Astrocyte of the spinal cord (primary cell): Measurements from ENCODE around the gene IVL.

Experiments
- DNase-seq: peaks from one replicate; pipeline ENCODE4 v3.0.0; 2011; ENCODE audit warnings: low read depth, low spot score
- H3K4me3 ChIP-seq: 2 replicates; pipeline ENCODE4 v1.5.1; 2011; ENCODE audit warnings: low read depth, mild to moderate bottlenecking, low read length, moderate library complexity
- in situ Hi-C: cut with HindIII; loops from 2 replicates; pipeline ENCODE4 v1.10.0; 2017; ENCODE audit warnings: low sequenced_read_pairs
- TF ChIP-seq, protein P1 (sequence below): IDR thresholded peaks from 2 replicates; pipeline ENCODE4 v1.5.1; 2012; ENCODE audit warnings: low read depth, mild to moderate bottlenecking, low read length, inconsistent platforms

Gene IVL

DNA sequence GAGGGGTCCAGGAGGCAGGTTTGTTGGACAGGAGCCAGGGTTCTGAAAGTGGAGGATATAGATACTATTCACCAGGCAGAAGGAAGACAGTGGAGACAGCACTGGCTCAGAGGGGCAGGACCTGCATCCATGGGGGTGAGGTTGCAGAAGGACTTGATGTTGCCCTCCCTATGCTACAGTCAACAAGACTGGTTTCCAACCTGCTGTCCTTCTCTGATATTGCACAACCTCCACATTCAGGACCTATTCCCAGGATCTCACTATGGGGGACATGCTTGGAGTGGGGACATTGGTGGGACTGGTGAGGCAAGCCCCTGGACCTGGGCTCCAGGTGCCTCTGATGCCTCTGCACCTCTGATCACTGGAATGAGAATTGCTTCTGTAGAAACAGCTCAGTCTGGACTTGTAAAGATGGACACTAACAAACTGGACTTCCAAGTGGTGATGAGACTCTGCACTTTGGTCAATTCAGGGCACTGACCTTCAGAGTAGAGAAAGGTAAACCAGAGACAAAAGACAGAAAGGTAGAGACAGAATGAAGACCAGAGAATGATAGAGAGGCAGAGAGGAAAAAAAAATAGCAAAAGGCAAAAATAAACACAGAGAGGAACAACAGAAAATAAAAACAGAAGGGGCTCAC is 28.7 kb upstream of the IVL start:
- TF ChIP-seq, protein P1, sequence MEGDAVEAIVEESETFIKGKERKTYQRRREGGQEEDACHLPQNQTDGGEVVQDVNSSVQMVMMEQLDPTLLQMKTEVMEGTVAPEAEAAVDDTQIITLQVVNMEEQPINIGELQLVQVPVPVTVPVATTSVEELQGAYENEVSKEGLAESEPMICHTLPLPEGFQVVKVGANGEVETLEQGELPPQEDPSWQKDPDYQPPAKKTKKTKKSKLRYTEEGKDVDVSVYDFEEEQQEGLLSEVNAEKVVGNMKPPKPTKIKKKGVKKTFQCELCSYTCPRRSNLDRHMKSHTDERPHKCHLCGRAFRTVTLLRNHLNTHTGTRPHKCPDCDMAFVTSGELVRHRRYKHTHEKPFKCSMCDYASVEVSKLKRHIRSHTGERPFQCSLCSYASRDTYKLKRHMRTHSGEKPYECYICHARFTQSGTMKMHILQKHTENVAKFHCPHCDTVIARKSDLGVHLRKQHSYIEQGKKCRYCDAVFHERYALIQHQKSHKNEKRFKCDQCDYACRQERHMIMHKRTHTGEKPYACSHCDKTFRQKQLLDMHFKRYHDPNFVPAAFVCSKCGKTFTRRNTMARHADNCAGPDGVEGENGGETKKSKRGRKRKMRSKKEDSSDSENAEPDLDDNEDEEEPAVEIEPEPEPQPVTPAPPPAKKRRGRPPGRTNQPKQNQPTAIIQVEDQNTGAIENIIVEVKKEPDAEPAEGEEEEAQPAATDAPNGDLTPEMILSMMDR: no peak
- DNase-seq: no peak
- in situ Hi-C loops: no loop called here
- H3K4me3 ChIP-seq: no peak overlapping the region

DNA sequence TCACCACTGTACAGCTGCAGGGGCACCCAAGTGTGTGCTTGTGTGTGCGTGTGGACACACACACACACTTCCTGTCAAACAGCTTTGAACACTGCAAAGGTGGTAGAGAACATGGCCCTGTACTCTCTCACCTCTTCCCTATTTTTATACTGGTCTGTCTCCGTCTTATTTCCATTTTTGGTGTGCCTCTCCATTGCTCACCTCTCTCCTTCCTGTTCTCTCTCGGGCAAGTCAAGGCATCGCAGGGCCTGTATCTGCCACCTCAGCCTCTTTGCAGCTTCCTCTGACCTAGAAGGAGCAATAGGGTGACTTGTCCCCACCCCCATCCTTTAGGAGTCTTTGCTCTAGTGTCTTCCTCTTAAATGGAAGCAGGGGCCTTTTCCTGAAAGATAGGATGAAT is 28.0 kb upstream of the IVL start:
- no peak for DNase-seq
- no peak overlapping the region for H3K4me3 ChIP-seq
- TF ChIP-seq, protein P1: no peak
- in situ Hi-C loops: no loop called here

DNA sequence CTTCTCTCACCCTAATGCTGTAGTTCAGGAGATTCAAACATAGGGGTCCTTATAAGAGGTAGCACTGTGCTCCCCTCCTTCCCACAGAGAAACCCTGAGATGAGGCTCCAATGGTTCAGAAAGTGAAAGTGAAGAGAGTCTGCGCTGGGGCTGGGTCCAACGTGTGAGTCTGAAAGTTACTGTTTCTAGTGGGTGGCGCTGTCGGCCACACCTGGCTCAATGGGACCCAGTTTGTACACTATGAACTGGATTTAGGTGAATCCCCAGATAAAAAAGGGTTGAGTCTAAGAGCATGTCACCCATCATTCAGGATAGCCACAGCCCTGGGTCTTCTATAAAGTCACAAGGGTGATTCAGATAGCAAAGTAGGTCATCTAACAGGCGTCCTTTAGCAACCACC is 27.4 kb upstream of the IVL start:
- in situ Hi-C loops: no loop called here
- no peak for DNase-seq
- no peak overlapping the region for H3K4me3 ChIP-seq
- TF ChIP-seq, protein P1: no peak

DNA sequence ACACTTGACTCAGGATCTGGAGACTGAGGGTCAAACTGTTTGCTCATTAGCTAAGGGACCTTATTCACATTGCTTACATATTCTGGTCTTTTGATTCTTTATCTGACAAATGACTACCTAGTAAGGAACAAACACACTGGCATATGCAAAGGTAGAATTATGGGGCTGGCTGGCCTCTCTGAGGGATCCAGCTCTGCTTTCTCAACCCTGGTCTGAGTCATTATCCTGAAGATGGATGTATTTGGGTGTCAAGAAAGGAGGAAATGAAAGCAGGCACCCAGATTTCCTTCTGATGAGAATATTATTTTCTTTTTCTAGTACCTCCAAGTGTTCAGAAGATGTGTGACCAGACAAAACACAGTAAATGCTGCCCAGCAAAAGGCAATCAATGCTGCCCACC is 24.3 kb upstream of the IVL start:
- in situ Hi-C loops: no loop called here
- H3K4me3 ChIP-seq: no peak overlapping the region
- DNase-seq: no peak
- TF ChIP-seq, protein P1: no peak

DNA sequence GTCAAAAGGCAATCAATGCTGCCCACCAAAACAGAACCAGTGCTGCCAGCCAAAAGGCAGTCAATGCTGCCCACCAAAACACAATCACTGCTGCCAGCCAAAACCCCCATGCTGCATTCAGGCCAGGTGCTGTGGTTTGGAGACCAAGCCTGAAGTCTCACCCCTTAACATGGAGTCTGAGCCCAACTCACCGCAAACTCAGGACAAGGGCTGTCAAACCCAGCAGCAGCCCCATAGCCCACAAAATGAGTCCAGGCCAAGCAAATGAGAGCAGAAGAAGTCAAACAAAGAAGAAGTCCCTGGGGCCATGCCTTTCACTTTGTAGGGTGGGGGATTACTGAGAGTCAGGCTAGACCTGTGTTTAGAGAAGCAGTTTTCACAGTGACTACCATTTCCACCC is 23.8 kb upstream of the IVL start:
- no peak for DNase-seq
- in situ Hi-C loops: no loop called here
- TF ChIP-seq, protein P1: no peak
- no peak overlapping the region for H3K4me3 ChIP-seq

DNA sequence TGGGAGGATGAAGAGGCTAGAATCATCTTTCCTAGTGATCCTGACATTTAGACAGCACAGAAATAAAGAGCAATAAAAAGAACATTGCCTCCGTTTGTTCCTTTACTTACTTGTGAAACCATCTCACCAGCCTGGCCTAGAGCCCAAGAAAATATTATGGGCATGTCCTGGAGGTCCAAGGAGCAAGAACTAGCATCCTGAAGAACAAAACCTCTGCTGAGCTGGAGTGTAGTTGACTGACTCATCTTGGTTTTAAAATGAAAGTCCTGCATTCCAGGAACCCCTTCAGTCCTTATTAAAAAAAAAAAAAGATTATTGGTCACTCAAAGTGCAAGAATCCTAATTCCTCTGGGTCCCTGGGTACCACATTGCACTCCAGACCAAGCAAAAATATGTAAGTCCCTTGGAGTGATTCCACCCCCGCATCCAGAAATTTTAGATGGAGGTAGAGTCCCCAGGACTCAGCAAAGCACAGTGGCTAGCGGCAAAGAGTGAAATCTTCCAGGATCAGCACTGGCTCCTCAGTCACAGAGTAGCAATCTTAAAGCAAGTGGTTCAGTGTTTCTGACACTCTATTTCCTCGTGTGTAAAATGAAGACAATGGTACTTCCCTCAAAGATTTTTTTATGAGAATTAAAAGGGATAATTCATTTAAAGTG is 23.3 kb upstream of the IVL start:
- TF ChIP-seq, protein P1: no peak
- peak; percentile 81 for DNase-seq
- no peak overlapping the region for H3K4me3 ChIP-seq
- in situ Hi-C loops: no loop called here
